Epithelial cell of esophagus (primary cell): Measurements from ENCODE around the gene HID1.
"Not testable (repeated sequence)": the region's sequence is repeated elsewhere in the genome, so short reads cannot be mapped to it uniquely, and the experiment has no call there.

Experiments
- DNase-seq: peaks from one replicate; pipeline ENCODE4 v3.0.0; 2010; ENCODE audit warnings: low read depth
- H3K4me3 ChIP-seq: 2 replicates; pipeline ENCODE4 v1.5.1; 2011; ENCODE audit warnings: mild to moderate bottlenecking, low read length, control low read depth
- CTCF ChIP-seq: IDR thresholded peaks from 2 replicates; pipeline ENCODE4 v1.5.1; 2011; ENCODE audit warnings: low read depth, mild to moderate bottlenecking, low read length, control low read depth, inconsistent platforms; ENCODE audit not compliant: insufficient read depth; ENCODE audit errors: missing control alignments

HID1 gene

DNA sequence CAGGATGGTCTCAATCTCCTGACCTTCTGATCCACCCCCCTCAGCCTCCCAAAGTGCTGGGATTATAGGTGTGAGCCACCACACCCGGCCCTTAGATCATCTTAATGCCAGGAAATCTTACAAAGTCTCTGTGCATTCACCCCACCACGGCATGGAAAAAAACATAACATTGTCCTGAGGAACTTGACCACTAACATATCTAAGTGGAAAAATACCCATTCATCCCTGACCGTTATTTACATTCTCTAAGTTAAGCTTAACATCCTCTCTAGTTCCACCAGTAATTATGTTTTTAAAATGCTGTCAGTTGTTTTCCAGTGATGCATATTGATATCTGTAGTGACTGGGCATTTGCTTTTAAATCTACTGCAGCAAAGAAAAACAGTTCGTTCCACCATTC, 3.4 kb upstream of the HID1 start:
- TF ChIP-seq CTCF: no peak

DNA sequence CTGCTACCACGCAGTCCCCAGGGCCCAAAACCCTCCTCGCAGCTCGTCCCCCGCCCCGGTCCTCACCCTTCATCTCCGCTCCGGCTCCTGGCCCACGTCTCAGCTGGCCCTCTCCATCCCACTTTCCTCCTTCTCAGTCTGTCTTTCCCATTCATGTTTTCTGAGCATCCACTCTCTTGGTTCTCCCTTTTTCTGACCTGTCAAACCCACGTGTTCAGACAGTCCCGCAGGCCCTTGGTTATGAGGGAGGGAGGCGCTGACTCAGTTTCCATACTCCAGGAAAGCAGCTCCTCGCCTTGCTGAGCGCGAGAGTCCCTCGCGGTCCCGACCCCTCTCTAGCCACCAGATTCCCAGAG, 392 bp upstream of the HID1 start:
- H3K4me3 ChIP-seq: peak overlapping the region; percentile 14
- TF ChIP-seq CTCF: no peak
- no peak for DNase-seq

More for the DNA sequence above, 3.4 kb upstream of the HID1 start:
- H3K4me3 ChIP-seq: no peak overlapping the region
- no peak for DNase-seq

DNA sequence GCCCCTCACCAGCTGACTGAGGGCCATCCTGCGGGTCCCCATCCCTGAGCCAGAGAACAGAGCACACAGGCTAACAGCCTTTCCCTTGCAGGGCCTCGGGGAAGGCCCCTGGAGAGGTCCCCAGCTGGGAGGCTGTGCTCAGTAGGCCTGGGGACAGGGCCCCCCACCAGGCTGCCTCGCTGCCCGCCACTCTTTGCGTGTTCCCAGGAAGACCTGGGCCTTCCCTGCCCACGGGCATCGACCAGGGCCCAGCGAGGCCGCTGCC, 785 bp downstream of the HID1 start:
- no peak for DNase-seq
- no peak for TF ChIP-seq CTCF
- H3K4me3 ChIP-seq: peak overlapping the region; percentile 11

- no peak for TF ChIP-seq CTCF
- H3K4me3 ChIP-seq: no peak overlapping the region
- DNase-seq: no peak
Measured at GRCh38 chr17:74971069-74971841, 1.3 kb downstream of the HID1 start.

DNA sequence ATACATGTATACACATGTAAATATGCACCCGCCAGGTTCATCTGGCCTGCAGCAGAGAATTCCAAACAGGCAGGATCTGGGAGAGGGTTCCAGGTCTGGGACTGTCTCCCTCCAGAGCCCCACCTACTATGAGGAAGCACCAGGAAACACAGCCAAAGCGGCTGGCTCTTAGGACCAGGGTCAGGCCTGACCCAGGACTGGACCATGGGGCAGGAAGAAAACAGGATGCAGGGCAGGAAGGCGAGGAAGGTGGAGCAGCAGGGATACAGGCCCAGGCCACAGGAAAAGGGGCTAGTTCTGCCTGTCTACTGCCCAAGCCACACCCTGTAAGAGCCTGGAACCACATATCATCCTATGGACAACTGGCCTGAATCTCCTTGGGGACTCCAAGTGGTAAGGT, 2.2 kb downstream of the HID1 start:
- no peak overlapping the region for H3K4me3 ChIP-seq
- no peak for DNase-seq
- no peak for TF ChIP-seq CTCF

DNA sequence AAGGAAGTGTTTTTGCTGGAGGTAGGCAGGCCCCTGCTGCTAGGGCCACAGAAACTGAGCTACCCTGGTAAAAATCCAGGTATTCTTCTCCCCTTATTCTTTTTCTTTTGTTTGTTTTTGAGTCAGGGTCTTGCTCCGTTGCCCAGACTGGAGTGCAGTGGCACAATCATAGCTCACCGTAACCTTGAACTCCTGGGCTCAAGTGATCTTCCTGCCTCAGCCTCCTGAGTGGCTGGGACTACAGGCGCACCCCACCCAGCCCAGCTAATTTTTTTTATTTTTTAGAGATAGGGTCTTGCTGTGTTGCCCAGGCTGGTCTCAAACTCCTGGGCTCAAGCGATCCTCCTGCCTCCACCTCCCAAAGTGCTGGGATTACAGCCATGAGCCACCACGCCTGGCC, 3.1 kb downstream of the HID1 start:
- not testable (repeated sequence) for H3K4me3 ChIP-seq, DNase-seq

DNA sequence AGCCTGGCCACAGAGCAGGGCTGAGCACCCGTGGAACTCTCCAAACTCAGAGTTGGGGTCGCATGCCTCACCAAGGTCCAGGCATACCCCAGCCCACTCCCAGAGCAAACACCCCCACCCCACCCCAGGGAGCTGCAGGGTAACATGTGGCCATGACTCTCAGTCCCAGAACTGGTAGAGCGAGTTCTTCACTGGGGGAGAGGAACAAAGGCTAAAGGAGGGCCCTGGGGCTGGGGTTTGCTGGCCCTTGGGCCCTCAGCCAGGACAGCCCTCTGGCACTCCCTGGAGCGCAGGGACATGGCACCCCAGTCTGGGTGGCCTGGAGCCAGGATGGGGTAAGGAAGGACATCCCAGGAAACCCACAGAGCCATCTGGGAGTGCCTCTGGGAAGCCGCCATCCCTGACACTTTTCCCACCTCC, 4.2 kb downstream of the HID1 start:
- no peak for TF ChIP-seq CTCF
- peak; percentile 67 for DNase-seq
- H3K4me3 ChIP-seq: no peak overlapping the region
